ENCODE data around the gene CFAP61. TPM values are rescaled to one million over a fixed set of nuclear protein-coding genes. Genes with fewer than 3 reads are reported as not detected.
"Not testable (repeated sequence)": the region's sequence is repeated elsewhere in the genome, so short reads cannot be mapped to it uniquely, and the experiment has no call there.

CFAP61 gene
- total RNA-seq, 1 donor from 2014 or later: 2.0 TPM

DNA sequence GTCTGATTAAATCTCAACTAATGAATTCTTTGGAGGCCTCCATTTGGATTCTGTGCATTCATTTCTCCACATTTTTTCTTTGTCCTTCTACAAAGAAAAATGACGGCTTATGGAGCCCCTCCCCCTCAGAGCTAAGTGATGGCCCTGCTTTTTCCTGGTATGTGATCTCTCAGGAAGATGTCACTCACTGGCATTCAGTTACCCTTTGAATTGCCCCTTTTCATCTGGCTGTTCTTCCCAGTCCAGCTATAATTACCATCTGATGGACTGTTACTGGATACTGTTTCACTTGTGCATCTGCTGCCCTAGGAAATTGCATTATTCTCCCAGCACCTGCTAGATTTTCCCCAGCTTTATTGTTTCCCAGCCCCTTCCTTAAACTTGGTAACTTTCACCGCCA is 151.9 kb downstream of the CFAP61 start:
- no peak for DNase-seq (ENCODE audit: low spot score in 2 of 2)
- FAIRE-seq: no peak

DNA sequence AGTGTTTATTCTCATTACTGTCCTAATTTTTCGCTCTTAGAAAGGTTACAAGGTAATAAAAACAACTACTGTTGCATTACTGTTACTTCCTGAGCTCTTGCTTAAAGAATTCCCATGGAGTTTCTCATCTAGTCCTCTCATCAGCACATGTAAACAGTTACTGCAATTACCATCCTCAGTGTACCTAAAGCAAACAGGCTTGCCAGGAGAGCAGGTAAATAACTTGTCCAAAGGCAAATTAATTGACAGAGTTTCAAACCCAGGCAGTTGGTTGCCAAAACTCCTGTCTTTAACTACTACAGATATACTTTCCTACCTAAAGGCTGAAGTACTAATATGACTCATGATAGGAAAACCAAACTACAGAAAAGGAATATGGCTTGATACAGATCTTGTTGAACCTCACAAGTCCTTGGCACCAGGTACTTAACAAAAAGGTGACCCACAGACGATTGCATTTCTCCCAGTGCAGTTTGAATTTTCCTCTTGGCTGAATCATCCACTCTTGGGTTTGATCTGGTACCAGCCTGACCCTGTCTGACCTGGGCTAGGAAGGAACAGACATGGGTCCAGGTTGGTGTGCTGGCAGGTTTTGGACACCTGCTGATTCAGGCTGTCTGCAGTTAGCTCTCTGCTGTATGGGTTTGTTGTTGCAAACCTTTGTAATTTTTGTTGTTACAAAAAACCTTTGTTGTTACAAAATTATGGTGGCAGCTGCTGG is 153.0 kb downstream of the CFAP61 start:
- FAIRE-seq (no peak), DNase-seq (ENCODE audit: low spot score in 2 of 2) (no peak)

DNA sequence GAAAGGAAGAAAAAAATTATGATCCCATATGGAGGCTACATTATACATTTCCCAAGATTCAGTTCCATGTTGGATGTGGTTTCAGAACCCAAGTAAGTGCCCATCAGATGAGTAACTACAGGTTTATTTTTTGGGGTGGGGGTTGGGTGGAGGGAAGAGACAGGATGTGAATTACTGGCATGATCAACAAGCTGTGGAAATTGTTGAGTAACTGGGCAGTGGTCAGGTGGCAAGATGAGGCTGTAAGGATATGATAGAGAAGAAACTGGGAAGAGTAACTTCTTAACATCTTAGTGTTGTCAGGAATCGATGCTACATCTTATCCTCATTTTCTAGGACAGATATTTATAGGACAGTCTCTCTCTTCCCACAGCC is 153.5 kb downstream of the CFAP61 start:
- DNase-seq (ENCODE audit: low spot score in 2 of 2): no peak
- no peak for FAIRE-seq

DNA sequence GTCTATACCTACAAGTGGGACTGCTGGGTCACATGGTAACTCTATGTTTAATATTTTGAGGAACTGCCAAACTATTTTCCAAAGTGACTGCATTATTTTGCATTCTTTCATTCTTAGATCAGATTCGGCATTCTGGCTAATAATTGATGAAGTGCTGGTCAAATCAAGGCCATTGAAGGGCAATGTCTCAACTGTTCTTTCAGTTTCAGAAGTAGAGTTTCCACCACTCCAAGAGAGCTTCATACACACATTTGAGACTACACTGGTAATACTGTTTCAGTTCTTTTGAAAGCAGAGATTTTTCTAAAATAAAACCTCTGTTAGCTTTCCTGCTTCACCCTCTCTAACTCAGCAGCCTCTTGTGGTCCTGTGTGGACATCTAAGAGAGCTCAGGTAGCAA is 154.5 kb downstream of the CFAP61 start:
- FAIRE-seq (no peak), DNase-seq (ENCODE audit: low spot score in 2 of 2) (no peak)

DNA sequence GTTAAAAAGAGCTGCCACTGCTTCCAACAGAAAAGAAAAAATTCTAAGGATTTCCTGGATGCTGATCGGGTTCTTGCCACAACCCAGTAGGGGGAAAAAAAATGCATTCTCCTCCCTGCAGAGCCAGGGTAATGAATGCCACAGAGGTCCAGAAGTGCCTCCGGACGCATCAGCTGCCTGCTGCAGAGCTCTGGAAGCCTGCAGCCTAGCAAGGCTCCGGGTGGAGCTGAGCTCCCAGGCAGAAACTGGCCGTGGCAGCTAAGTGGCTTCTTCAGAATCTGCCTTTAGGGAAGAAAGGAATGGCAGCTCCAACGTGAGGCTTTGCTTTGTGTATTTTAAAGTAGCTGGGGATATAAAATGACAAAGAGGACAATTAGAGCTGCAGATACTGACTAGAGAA is 155.0 kb downstream of the CFAP61 start:
- DNase-seq (ENCODE audit: low spot score in 2 of 2) (no peak), FAIRE-seq (no peak)

DNA sequence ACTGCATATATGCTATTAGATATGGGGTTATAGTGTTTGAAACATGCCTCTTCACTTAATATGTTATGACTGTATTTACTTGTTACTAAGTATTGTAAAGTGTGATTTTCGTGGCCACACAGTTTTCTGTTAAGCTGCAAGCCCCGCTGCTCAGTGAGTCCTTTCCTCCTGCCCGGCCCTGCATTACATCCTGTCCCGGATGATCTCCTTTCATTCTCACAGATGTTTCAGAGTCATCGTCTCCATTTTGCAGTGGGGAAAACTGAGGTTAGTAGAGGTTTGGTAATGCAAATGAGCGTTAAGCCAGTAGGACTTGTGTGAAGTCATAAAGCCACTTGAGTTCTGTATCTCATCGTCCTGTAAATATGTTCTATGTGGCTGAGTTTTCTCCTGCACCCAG is 155.5 kb downstream of the CFAP61 start:
- DNase-seq (ENCODE audit: low spot score in 2 of 2) (no peak), FAIRE-seq (no peak)

DNA sequence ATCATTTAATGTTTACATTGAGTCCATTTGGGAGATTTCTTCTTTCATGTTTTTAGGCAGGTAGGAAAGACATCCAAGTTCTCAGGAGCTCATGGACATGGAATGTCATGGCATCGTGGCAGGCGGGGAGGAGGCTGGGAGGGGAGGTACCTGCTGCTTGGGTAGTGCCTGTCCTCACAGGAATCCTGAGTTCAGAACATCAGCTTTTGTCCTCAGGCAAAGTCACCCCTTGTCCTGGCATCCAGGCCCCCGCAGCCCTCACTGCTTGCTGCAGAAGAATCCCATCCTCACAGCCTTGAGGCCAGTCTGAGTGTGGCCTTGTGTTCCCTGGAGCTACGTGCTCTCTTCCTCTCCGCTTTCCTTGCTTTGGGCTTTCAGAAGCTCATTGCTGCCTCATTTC is 157.4 kb downstream of the CFAP61 start:
- FAIRE-seq (no peak), DNase-seq (ENCODE audit: low spot score in 2 of 2) (no peak)

DNA sequence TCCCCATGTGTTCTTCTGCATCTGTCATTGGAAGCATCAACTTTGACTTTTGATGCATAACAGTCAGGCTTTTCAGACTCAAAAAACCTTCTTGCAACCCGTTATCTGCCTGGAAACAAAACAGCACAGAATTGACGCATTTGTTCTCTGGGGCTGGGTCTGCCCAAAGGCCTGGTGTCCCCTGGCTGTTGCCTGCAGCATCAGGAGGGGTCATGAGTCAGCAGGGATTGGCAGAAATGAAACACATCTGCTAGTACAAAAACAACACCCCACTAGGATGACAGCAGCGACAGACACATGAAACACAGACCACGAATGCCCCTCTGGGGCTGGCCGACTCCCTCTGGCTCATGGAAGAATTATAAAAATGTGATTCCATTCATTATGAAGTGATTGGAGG is 158.0 kb downstream of the CFAP61 start:
- FAIRE-seq (no peak), DNase-seq (ENCODE audit: low spot score in 2 of 2) (no peak)

DNA sequence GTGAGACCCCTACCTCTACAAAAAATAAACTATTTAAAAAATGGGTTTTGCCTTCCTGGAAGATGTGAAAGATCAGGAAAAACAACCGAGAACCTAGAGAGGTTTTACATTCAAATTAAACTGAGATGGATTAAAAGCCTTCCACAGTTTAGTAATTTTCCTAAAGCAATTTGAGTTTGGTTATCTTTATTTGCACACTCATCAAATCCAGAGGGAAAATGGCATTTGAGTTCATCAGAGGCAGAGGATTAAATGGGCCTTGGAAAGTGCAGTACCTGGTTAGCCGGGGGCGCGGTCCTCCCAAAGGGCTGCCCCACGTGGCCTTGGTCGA is 158.6 kb downstream of the CFAP61 start:
- no peak for DNase-seq (ENCODE audit: low spot score in 2 of 2)
- FAIRE-seq: no peak

DNA sequence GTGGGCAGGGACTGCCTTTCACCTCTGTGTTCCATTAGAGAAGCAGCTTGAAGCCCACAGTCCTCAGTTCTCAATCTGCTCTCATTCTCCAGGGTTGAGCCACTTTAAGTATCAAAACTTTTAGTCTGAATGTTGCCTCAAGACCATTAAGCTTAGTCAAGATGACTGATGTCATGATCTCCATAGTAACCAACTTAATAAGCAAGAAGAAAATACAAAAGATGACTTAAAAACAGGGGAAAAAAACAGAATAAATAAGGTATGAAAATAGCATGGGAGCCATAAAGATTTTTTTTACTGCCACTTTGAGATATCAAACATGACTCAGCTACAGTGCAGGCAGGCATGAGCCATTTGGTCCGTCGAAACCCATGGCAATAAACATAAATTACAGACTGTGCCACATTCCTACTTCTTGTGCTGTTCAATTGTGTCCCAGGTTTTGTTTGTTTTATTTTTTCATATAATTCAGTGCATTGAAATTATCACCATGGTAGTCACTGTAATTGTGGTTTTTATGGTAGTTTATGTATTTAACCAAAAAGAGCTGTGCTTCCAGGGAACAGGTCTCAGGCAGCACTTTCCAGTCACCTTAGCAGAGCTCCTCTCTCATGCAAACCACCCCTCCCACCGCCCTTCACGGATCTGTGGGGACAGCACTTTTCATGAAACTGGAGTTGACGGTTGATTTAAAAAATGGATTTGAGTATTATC is 159.1 kb downstream of the CFAP61 start:
- no peak for DNase-seq (ENCODE audit: low spot score in 2 of 2)
- FAIRE-seq: no peak

DNA sequence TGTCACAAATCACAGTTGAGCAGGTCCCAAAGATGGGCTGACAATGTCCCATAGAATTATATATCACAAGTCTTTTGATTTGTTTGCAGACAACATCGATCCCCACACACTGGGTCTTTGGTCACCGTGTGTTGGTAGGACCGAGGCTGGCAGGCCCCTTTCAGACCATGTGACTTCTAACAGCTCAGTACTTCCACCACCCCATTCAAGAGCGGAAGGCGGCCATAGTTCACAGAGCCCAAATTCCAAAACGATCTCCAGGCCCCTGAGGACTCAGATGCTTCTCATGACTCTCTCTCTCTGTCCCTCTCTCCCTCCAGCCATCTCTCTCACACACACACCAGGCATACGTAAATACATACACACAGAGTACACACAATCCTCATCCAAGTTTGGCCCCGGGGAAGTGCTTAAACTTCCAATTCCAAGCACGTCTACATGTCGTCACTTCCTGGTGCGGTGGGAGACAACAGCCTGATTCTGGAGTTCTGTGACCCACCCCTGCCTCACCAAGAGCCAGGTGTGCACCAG is 159.7 kb downstream of the CFAP61 start:
- FAIRE-seq (no peak), DNase-seq (ENCODE audit: low spot score in 2 of 2) (no peak)

DNA sequence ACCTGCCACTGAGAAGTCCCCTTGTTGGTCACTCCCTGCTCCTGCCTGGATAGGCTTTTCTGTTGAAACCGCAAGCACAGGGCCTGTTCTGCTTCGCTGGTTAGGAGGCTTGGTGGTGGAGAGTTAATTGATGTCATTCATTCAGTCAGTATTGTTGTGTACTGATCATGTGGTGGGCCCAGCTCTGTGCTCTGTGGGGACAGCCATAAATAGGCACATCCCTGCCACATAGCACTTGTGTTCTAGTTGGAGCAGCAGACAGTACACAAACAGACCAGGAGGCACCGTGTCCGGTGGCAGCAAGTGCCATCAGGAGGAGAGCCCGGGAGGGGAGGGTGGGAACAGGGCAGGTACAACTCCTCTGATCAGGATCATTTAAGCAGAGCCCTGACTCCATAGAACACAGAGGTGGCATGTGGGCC is 160.4 kb downstream of the CFAP61 start:
- FAIRE-seq (no peak), DNase-seq (ENCODE audit: low spot score in 2 of 2) (no peak)

DNA sequence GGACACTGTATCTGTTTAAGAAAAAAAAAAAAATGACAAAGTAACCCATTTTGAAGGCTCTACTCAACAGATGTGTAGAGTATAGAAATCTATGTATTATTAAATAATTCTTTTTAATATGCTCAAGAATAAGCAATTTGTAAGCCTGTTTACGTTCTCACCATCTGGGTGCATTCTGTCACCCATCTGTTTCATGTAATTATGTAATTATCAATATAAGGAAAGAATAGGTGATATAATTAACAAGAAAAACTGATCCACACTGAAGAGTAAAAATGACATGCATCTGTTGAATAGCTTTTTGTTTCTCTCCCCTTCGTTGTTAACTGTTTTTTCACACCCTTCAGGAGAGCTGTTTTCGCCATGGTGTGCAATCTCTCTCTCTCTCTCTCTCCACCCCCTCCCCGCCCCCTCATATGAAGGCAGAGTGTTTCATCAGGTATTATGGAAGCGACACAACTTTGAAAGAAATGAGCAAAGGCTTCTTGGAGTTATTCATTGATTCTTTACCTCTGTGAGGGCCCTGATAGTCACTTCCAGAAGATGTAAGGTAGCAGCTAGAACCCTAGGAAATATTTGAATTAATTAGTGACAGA is 161.3 kb downstream of the CFAP61 start:
- FAIRE-seq (no peak), DNase-seq (ENCODE audit: low spot score in 2 of 2) (no peak)

DNA sequence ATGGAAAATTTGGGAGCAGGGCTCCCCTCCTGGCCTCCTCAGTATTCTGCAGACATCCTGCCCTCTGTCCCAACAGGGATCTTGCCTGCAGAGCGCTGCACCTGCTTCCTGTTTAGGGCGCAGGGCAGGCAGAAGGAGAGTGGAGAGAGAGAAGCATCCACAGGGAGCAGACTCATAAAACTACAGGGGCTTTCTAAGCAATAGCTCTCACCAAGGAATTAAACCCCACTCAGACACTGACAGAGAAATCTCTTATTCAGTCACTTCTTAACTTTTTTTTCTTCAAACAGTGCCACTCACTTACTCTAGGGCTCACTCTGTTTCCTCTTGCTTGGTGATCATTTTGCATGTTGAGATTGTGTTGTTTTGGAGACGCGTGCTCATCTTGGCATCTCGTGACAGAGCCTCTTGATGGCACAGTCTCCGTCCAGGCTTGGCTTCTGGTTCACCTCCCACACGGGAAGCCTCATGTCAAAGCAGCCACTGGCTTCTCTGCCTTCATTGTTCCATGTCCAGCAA is 162.5 kb downstream of the CFAP61 start:
- no peak for DNase-seq (ENCODE audit: low spot score in 2 of 2)

DNA sequence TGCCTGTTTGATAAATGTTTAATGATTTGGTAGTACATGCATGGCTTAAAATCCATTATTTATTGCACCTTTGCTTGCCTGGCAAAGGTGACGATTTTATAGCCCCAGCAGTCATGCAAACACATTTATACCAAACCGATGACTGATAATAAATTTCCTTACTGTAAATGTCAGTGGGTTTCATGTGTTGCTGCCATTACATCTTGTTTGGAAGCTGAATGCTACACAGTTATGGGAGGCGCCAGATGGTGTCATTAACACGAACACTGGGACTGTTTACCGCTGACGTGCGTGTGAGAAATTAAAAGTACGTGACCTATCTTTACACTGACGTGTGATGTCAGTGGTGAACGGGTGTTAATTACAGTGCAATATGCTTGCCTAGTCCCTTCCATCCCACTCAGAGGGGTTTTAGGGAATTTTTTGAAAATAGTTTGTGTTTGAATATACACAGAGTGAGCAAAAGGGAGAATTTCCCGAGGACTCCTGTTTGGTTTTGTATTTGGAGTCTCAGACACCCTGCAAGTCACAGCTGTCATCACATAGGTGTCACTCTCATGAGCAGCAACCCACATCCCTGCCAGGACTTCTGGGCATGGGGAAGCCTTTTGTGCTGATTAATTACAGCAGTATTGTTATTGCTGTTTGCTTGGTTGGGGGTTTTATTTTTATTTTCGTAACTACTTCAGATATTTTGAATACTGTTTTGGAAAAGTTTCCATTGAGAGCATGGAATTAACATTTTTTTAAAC is 163.8 kb downstream of the CFAP61 start:
- FAIRE-seq: no peak
- DNase-seq (ENCODE audit: low spot score in 2 of 2): no peak

More for the DNA sequence above, 162.5 kb downstream of the CFAP61 start:
- FAIRE-seq: no peak

DNA sequence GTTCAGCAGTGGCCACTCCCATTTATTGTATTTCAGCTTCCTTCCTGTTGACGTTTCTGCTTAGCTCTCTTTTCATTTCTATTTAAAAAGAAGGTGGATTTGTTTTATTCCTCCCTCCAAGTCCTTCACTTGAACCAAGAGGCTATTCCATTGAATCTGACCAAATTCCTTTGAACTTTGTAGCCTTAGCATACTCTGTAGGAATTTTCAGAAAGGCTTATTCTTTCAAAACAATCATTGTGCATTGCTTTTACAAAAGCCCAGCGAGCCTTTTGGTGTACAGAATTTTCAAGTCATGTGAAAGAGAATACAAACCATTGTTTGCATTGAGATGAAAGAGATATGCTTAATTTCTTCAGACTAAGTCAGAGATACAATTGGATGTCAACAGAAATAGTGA is 164.6 kb downstream of the CFAP61 start:
- no peak for FAIRE-seq
- no peak for DNase-seq (ENCODE audit: low spot score in 2 of 2)

DNA sequence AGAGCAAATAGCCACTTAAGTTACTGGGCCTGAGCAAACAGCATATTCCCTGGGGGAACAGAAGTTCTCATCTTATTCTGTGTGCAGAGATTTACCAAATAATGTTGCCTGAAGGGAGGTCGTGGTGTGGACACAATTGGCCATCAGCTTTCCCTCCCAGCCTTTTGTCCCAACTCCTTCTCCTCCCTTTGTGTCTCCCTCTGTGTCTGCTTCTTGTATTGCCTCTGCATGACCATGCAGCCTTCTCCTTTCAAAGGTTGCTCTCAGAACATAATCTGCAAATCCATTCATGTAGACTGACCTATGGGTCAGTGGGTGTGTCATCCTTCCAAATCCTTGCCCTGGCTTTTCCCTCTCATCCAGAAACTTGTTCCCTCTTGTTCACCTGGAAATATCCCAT is 165.3 kb downstream of the CFAP61 start:
- FAIRE-seq (no peak), DNase-seq (ENCODE audit: low spot score in 2 of 2) (no peak)

DNA sequence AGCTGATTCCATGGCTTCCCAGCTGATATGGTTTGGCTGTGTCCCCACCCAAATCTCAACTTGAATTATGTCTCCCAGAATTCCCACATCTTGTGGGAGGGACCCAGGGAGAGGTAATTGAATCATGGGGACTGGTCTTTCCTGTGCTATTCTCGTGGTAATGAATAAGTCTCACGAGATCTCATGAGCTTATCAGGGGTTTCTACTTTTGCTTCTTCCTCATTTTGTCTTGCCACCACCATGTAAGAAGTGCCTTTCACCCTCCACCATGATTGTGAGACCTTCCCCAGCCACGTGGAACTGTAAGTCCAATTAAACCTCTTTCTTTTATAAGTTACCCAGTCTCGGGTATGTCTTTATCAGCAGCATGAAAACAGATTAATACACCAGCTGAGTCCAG is 165.8 kb downstream of the CFAP61 start:
- FAIRE-seq; DNase-seq (ENCODE audit: low spot score in 2 of 2): not testable (repeated sequence)

DNA sequence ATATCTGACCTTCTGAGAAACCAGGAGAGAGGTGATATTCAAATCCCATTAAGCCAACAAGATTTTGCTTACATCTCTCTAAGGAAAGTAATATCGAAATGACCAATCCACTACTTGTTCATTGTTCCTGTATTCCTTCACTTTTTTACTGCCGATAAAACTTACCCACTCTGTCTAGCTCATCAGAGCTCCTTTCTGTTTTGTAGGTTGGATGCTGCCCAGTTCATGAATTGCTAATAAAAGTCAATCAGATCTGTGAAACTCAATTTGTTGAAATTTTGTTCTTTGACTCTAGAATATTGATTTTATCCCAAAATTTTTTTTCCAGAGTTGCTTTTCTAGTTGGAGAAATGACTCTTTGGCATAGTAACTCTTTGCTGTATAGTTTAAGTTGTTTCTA is 166.7 kb downstream of the CFAP61 start:
- DNase-seq (ENCODE audit: low spot score in 2 of 2) (no peak), FAIRE-seq (no peak)

DNA sequence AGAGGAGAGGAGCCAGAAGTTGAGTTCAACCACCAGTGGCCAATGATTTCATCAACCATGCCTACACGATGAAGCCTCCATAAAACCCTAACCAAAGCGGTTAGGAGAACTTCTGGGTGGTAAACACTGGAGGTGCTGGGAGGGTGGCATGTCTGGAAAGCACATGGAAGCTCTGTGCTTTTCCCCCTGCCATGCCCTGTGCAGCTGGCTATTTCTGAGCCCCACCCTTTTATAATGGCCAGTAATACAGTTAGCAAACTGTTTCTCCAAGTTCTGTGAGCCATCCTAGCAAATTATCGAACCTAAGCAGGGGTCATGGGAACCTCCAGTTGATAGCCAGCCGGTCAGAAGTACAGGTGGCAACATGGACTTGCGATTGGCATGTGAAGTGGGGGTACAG is 167.8 kb downstream of the CFAP61 start:
- no peak for DNase-seq (ENCODE audit: low spot score in 2 of 2)
- no peak for FAIRE-seq

DNA sequence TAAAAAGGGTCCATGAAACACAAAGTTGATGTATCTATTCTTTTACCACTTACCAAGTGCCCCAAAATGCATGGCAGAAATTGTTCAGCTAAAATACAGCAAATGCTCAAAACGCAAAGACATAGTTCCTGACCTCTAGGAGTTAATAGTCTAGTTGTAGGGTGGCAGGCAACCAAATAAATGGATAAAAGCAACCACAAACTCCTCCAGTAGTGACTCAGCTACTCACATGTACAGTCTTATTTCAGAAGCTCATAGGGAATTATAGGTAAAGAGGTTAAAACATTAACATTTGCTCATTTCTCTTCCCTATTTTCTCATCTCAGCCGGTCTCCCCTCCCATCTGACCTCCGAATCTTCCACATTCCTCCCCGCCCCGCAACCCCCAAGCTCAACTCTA is 171.6 kb downstream of the CFAP61 start:
- no peak for FAIRE-seq
- no peak for DNase-seq (ENCODE audit: low spot score in 2 of 2)
